ENCODE measurements around the gene ATP5PD. TPM values are rescaled to one million over a fixed set of nuclear protein-coding genes. Genes with fewer than 3 reads are reported as not detected.
"Not testable (repeated sequence)": the region's sequence is repeated elsewhere in the genome, so short reads cannot be mapped to it uniquely, and the experiment has no call there.

ATP5PD gene
- polyA plus RNA-seq, 3 donors from 2014 or later = 257 to 366 (median 261) TPM

- Mint-ChIP-seq H3K27me3 (ENCODE audit: low read depth in 3 of 3) (peaks cover 0 to 4% (median 0%) of the 10 kb centered on the region in 3 donors), H3K9me3 (no peaks in the 10 kb centered on the region), H3K27ac (no peak overlapping the region), H3K36me3 (peaks cover 8 to 22% (median 10%) of the 10 kb centered on the region in 3 donors), H3K4me1 (peaks cover 20 to 26% of the 10 kb centered on the region in 2 donors), H3K4me3 (no peak overlapping the region)
- DNase-seq = no peak
These were observed 5.2 kb upstream of the ATP5PD start for GRCh38 chr17:75051941-75052340.

- DNase-seq = no peak
- Mint-ChIP-seq H3K27ac (peak overlapping the region in 1 of 6 donors; percentile 34), H3K27me3 (ENCODE audit: low read depth in 3 of 3) (peaks cover 0 to 4% (median 0%) of the 10 kb centered on the region in 3 donors), H3K4me1 (peaks cover 38 to 45% of the 10 kb centered on the region in 2 donors), H3K36me3 (peaks cover 6 to 13% (median 8%) of the 10 kb centered on the region in 3 donors), H3K4me3 (peak overlapping the region in 4 of 5 donors; percentile 13 to 40 (median 34)), H3K9me3 (no peaks in the 10 kb centered on the region)
These were observed 2.9 kb upstream of the ATP5PD start for GRCh38 chr17:75049706-75050105.

GRCh38 chr17:75049057-75049456 lies 2.3 kb upstream of the ATP5PD start:
- peaks cover 40 to 49% of the 10 kb centered on the region in 2 donors for H3K4me1 Mint-ChIP-seq
- peaks cover 0 to 4% (median 0%) of the 10 kb centered on the region in 3 donors for H3K27me3 Mint-ChIP-seq (ENCODE audit: low read depth in 3 of 3)
- no peaks in the 10 kb centered on the region for H3K9me3 Mint-ChIP-seq
- H3K36me3 Mint-ChIP-seq = peaks cover 6 to 12% (median 8%) of the 10 kb centered on the region in 3 donors
- H3K4me3 Mint-ChIP-seq = peak overlapping the region in 3 of 5 donors; percentile 32 to 92 (median 92)
- H3K27ac Mint-ChIP-seq = peak overlapping the region in 4 of 6 donors; percentile 14 to 75 (median 32)
- no peak for DNase-seq

- peaks cover 40 to 49% of the 10 kb centered on the region in 2 donors for H3K4me1 Mint-ChIP-seq
- peaks cover 6 to 12% (median 8%) of the 10 kb centered on the region in 3 donors for H3K36me3 Mint-ChIP-seq
- H3K27me3 Mint-ChIP-seq (ENCODE audit: low read depth in 3 of 3) = peaks cover 0 to 4% (median 0%) of the 10 kb centered on the region in 3 donors
- DNase-seq = no peak
- peak overlapping the region; percentile 88 to 93 (median 92) for H3K4me3 Mint-ChIP-seq
- H3K27ac Mint-ChIP-seq = peak overlapping the region; percentile 75 to 90 (median 88)
- no peaks in the 10 kb centered on the region for H3K9me3 Mint-ChIP-seq
These were observed 1.6 kb upstream of the ATP5PD start for GRCh38 chr17:75048249-75048878.

GRCh38 chr17:75047398-75048098 lies 779 bp upstream of the ATP5PD start:
- H3K27me3 Mint-ChIP-seq (ENCODE audit: low read depth in 3 of 3) = peaks cover 0 to 4% (median 0%) of the 10 kb centered on the region in 3 donors
- peaks cover 39 to 49% of the 10 kb centered on the region in 2 donors for H3K4me1 Mint-ChIP-seq
- DNase-seq = no peak

GRCh38 chr17:75045946-75046406 lies 793 bp downstream of the ATP5PD start:
- not testable (repeated sequence) for H3K27me3 Mint-ChIP-seq (ENCODE audit: low read depth in 3 of 3); H3K9me3 Mint-ChIP-seq; DNase-seq; H3K36me3 Mint-ChIP-seq
- Mint-ChIP-seq H3K27ac (peak overlapping the region; percentile 89 to 97 (median 94)), H3K4me1 (peaks cover 36 to 49% of the 10 kb centered on the region in 2 donors), H3K4me3 (peak overlapping the region; percentile 94 to 95 (median 95))

More at GRCh38 chr17:75047398-75048098, 779 bp upstream of the ATP5PD start:
- H3K9me3 Mint-ChIP-seq = no peaks in the 10 kb centered on the region
- peak overlapping the region; percentile 75 to 90 (median 88) for H3K27ac Mint-ChIP-seq
- peaks cover 0 to 8% (median 5%) of the 10 kb centered on the region in 3 donors for H3K36me3 Mint-ChIP-seq
- peak overlapping the region; percentile 88 to 93 (median 92) for H3K4me3 Mint-ChIP-seq

- H3K9me3 Mint-ChIP-seq = no peaks in the 10 kb centered on the region
- H3K27ac Mint-ChIP-seq = peak overlapping the region in 4 of 6 donors; percentile 39 to 77 (median 66)
- no peak for DNase-seq
- peaks cover 8 to 14% (median 13%) of the 10 kb centered on the region in 3 donors for H3K36me3 Mint-ChIP-seq
- peaks cover 0 to 2% (median 1%) of the 10 kb centered on the region in 3 donors for H3K27me3 Mint-ChIP-seq (ENCODE audit: low read depth in 3 of 3)
- peaks cover 36 to 47% of the 10 kb centered on the region in 2 donors for H3K4me1 Mint-ChIP-seq
- H3K4me3 Mint-ChIP-seq = peak overlapping the region in 4 of 5 donors; percentile 6 to 95 (median 68)
These were observed 2.1 kb downstream of the ATP5PD start for GRCh38 chr17:75044716-75045115.

- Mint-ChIP-seq H3K4me1 (peaks cover 36 to 37% of the 10 kb centered on the region in 2 donors), H3K36me3 (peaks cover 12 to 20% (median 18%) of the 10 kb centered on the region in 3 donors)
- H3K4me3 Mint-ChIP-seq; DNase-seq; H3K27ac Mint-ChIP-seq; H3K27me3 Mint-ChIP-seq (ENCODE audit: low read depth in 3 of 3); H3K9me3 Mint-ChIP-seq: not testable (repeated sequence)
These were observed 3.0 kb downstream of the ATP5PD start for GRCh38 chr17:75043789-75044188.

GRCh38 chr17:75041656-75042280 lies 5.0 kb downstream of the ATP5PD start:
- no peaks in the 10 kb centered on the region for H3K9me3 Mint-ChIP-seq
- H3K36me3 Mint-ChIP-seq = peaks cover 13 to 26% (median 21%) of the 10 kb centered on the region in 3 donors
- H3K4me3 Mint-ChIP-seq = no peak overlapping the region
- H3K27ac Mint-ChIP-seq = peak overlapping the region in 1 of 6 donors; percentile 35
- DNase-seq = no peak
- H3K4me1 Mint-ChIP-seq = peaks cover 23% of the 10 kb centered on the region in 2 donors
- peaks cover 0 to 2% (median 1%) of the 10 kb centered on the region in 3 donors for H3K27me3 Mint-ChIP-seq (ENCODE audit: low read depth in 3 of 3)

- no peak overlapping the region for H3K4me3 Mint-ChIP-seq
- peaks cover 13 to 25% of the 10 kb centered on the region in 2 donors for H3K4me1 Mint-ChIP-seq
- H3K9me3 Mint-ChIP-seq = peaks cover 0 to 2% (median 0%) of the 10 kb centered on the region in 6 donors
- peaks cover 13 to 26% (median 21%) of the 10 kb centered on the region in 3 donors for H3K36me3 Mint-ChIP-seq
- no peak for DNase-seq
- no peak overlapping the region for H3K27ac Mint-ChIP-seq
- H3K27me3 Mint-ChIP-seq (ENCODE audit: low read depth in 3 of 3) = peaks cover 16 to 26% (median 18%) of the 10 kb centered on the region in 3 donors
These were observed 7.5 kb downstream of the ATP5PD start for GRCh38 chr17:75039238-75039637.

- peak in 2 of 3 donors; percentile 6 to 12 for DNase-seq
- H3K9me3 Mint-ChIP-seq = peaks cover 0 to 2% (median 0%) of the 10 kb centered on the region in 6 donors
- peak overlapping the region in 2 of 6 donors; percentile 69 to 71 for H3K27ac Mint-ChIP-seq
- H3K36me3 Mint-ChIP-seq = peaks cover 9 to 22% (median 16%) of the 10 kb centered on the region in 3 donors
- peaks cover 37 to 44% of the 10 kb centered on the region in 2 donors for H3K4me1 Mint-ChIP-seq
- peaks cover 27 to 40% (median 36%) of the 10 kb centered on the region in 3 donors for H3K27me3 Mint-ChIP-seq (ENCODE audit: low read depth in 3 of 3)
- H3K4me3 Mint-ChIP-seq = peak overlapping the region in 4 of 5 donors; percentile 30 to 73 (median 42)
These were observed 10.0 kb downstream of the ATP5PD start for GRCh38 chr17:75036643-75037268.

- DNase-seq = peak; percentile 69 to 79 (median 75)
- Mint-ChIP-seq H3K27ac (peak overlapping the region; percentile 38 to 92 (median 82)), H3K4me3 (peak overlapping the region; percentile 90 to 99 (median 92)), H3K4me1 (peaks cover 37 to 47% of the 10 kb centered on the region in 2 donors), H3K36me3 (peaks cover 4 to 13% (median 9%) of the 10 kb centered on the region in 3 donors), H3K9me3 (peaks cover 0 to 8% (median 0%) of the 10 kb centered on the region in 6 donors), H3K27me3 (ENCODE audit: low read depth in 3 of 3) (peaks cover 25 to 40% (median 36%) of the 10 kb centered on the region in 3 donors)
These were observed 12.4 kb downstream of the ATP5PD start for GRCh38 chr17:75034236-75034908.
